IMR-90 (cell line): ENCODE measurements around the gene GLIS1. TPM values are rescaled to one million over a fixed set of nuclear protein-coding genes. Genes with fewer than 3 reads are reported as not detected.

Source experiments
- ATAC-seq: fragments of 200-7000 bp; cut with Tn5 transposase; 2 replicates; pipeline ENCODE4 v1.9.1; 2020; ENCODE audit warnings: low read depth, mild to moderate bottlenecking, moderate library complexity
- BruUV-seq: library from RNA; stranded (reverse); fragments of 400-500 nt; replicated peaks from 2 replicates; lab custom pipeline; 2021; lab: Mats Ljungman, UMichigan
- CTCF ChIA-PET: fragments of 300-600 bp; formaldehyde crosslinking; extraction: SDS; loops from one replicate; lab custom pipeline; 2021; ENCODE audit warnings: antibody characterized with exemption; lab: Yijun Ruan, JAX
- POLR2A ChIA-PET: fragments of 300-600 bp; sonication (Branson Sonifier 250); formaldehyde crosslinking; loops from one replicate; lab custom pipeline; 2022; ENCODE audit warnings: antibody characterized with exemption; ENCODE audit not compliant: unreplicated experiment; lab: Charles Lee
- DNase-seq: peaks from one replicate; pipeline ENCODE4 v3.0.0; 2013
- H2AFZ ChIP-seq: replicated peaks from 2 replicates; pipeline ENCODE3; 2013; ENCODE audit warnings: low read length, mild to moderate bottlenecking; ENCODE audit not compliant: poor library complexity
- H2AK5ac ChIP-seq: 2 replicates; pipeline ENCODE4 v1.6.1; 2013; ENCODE audit warnings: low read depth, low read length, inconsistent platforms
- H2AK9ac ChIP-seq: replicated peaks from 2 replicates; pipeline ENCODE3; 2013; ENCODE audit warnings: mild to moderate bottlenecking, low read depth, low read length, moderate library complexity; ENCODE audit not compliant: poor library complexity
- H2BK120ac ChIP-seq: 2 replicates; pipeline ENCODE4 v1.6.1; 2013; ENCODE audit warnings: low read depth, low read length, inconsistent platforms
- H2BK15ac ChIP-seq: 3 replicates; pipeline ENCODE4 v1.6.1; 2013; ENCODE audit warnings: low read depth, low read length, inconsistent platforms
- H2BK20ac ChIP-seq: 2 replicates; pipeline ENCODE4 v1.6.1; 2013; ENCODE audit warnings: low read depth, mild to moderate bottlenecking, inconsistent platforms, low read length, moderate library complexity
- H2BK5ac ChIP-seq: 2 replicates; pipeline ENCODE4 v1.6.1; 2013; ENCODE audit warnings: mild to moderate bottlenecking, low read depth, low read length, inconsistent platforms; ENCODE audit not compliant: poor library complexity, severe bottlenecking
- H3K14ac ChIP-seq: replicated peaks from 2 replicates; pipeline ENCODE4 v1.6.1; 2013; ENCODE audit warnings: low read depth, low read length, inconsistent platforms
- H3K18ac ChIP-seq: 2 replicates; pipeline ENCODE4 v1.6.1; 2013; ENCODE audit warnings: low read depth, low read length, control low read depth
- H3K23ac ChIP-seq: 2 replicates; pipeline ENCODE4 v1.6.1; 2013; ENCODE audit warnings: low read depth, low read length, inconsistent platforms
- H3K27ac ChIP-seq: 2 replicates; pipeline ENCODE4 v1.5.1; 2013; ENCODE audit warnings: mild to moderate bottlenecking, control low read depth, low read length; ENCODE audit not compliant: insufficient read depth
- H3K27me3 ChIP-seq: 2 replicates; pipeline ENCODE4 v1.6.1; 2013; ENCODE audit warnings: low read length; ENCODE audit not compliant: control insufficient read depth, insufficient read depth
- H3K36me3 ChIP-seq: 2 replicates; pipeline ENCODE4 v1.6.1; 2013; ENCODE audit warnings: low read length, mixed read lengths; ENCODE audit not compliant: control insufficient read depth, insufficient read depth
- H3K4ac ChIP-seq: 2 replicates; pipeline ENCODE4 v1.6.1; 2013; ENCODE audit warnings: low read depth, low read length, inconsistent platforms
- H3K4me1 ChIP-seq: 2 replicates; pipeline ENCODE4 v1.6.1; 2013; ENCODE audit warnings: low read length, mixed read lengths; ENCODE audit not compliant: control insufficient read depth, insufficient read depth
- H3K4me2 ChIP-seq: 2 replicates; pipeline ENCODE4 v1.6.1; 2013; ENCODE audit warnings: low read depth, mild to moderate bottlenecking, control low read depth, low read length, moderate library complexity
- H3K4me3 ChIP-seq: 2 replicates; pipeline ENCODE4 v1.5.1; 2013; ENCODE audit warnings: low read depth, mild to moderate bottlenecking, control low read depth, low read length, moderate library complexity; ENCODE audit not compliant: insufficient read depth
- H3K56ac ChIP-seq: 2 replicates; pipeline ENCODE4 v1.6.1; 2013; ENCODE audit warnings: low read length, inconsistent platforms; ENCODE audit not compliant: insufficient read depth; ENCODE audit errors: extremely low read depth
- H3K79me1 ChIP-seq, 2 experiments: 2 replicates each; pipeline ENCODE4 v1.6.1; 2013; ENCODE audit warnings: low read length in 2 of 2, inconsistent platforms in 1 of 2, low read depth in 1 of 2
- H3K9ac ChIP-seq: 2 replicates; pipeline ENCODE4 v1.6.1; 2013; ENCODE audit warnings: low read depth, low read length, control low read depth
- H3K9me1 ChIP-seq: 2 replicates; pipeline ENCODE4 v1.6.1; 2013; ENCODE audit warnings: low read length, inconsistent platforms; ENCODE audit not compliant: insufficient read depth
- H3K9me3 ChIP-seq: 2 replicates; pipeline ENCODE4 v1.6.1; 2013; ENCODE audit warnings: low read length; ENCODE audit not compliant: control insufficient read depth, insufficient read depth
- H4K20me1 ChIP-seq: 2 replicates; pipeline ENCODE4 v1.6.1; 2013; ENCODE audit warnings: low read length, inconsistent platforms; ENCODE audit not compliant: insufficient read depth
- H4K5ac ChIP-seq: 2 replicates; pipeline ENCODE4 v1.6.1; 2013; ENCODE audit warnings: mild to moderate bottlenecking, low read depth, low read length, control low read depth
- H4K8ac ChIP-seq, 2 experiments: 2 replicates each; pipeline ENCODE4 v1.6.1; 2013; ENCODE audit warnings: low read depth in 2 of 2, low read length in 2 of 2, control low read depth in 1 of 2, inconsistent platforms in 1 of 2
- H4K91ac ChIP-seq: 2 replicates; pipeline ENCODE4 v1.6.1; 2013; ENCODE audit warnings: low read depth, low read length, inconsistent platforms; ENCODE audit not compliant: insufficient read depth
- BHLHE40 ChIP-seq: fragments of 150-350 bp; IDR thresholded peaks from 2 replicates; pipeline ENCODE4 v1.6.1; 2016; ENCODE audit warnings: mild to moderate bottlenecking, low read depth, low read length
- CEBPB ChIP-seq: IDR thresholded peaks from 2 replicates; pipeline ENCODE4 v1.6.1; 2012; ENCODE audit warnings: low read depth, low read length, improper control_type of control experiment
- CHD1 ChIP-seq: IDR thresholded peaks from 2 replicates; pipeline ENCODE4 v1.6.1; 2012; ENCODE audit warnings: low read depth, low read length, improper control_type of control experiment
- FOS ChIP-seq: fragments of 150-350 bp; IDR thresholded peaks from 2 replicates; pipeline ENCODE4 v1.6.1; 2016; ENCODE audit warnings: low read depth, low read length
- MAFK ChIP-seq: IDR thresholded peaks from 2 replicates; pipeline ENCODE4 v1.6.1; 2012; ENCODE audit warnings: low read depth, low read length, improper control_type of control experiment
- MAZ ChIP-seq: IDR thresholded peaks from 2 replicates; pipeline ENCODE4 v1.6.1; 2012; ENCODE audit warnings: low read depth, mild to moderate bottlenecking, low read length, improper control_type of control experiment, moderate library complexity, borderline replicate concordance
- MXI1 ChIP-seq: IDR thresholded peaks from 2 replicates; pipeline ENCODE4 v1.6.1; 2012; ENCODE audit warnings: low read depth, mild to moderate bottlenecking, low read length, moderate library complexity, borderline replicate concordance
- NFE2L2 ChIP-seq: fragments of 150-350 bp; IDR thresholded peaks from 2 replicates; pipeline ENCODE4 v1.6.1; 2016; ENCODE audit warnings: low read depth, mild to moderate bottlenecking, low read length
- POLR2A ChIP-seq: IDR thresholded peaks from 2 replicates; pipeline ENCODE4 v1.6.1; 2012; ENCODE audit warnings: mild to moderate bottlenecking, low read depth, low read length
- RAD21 ChIP-seq: IDR thresholded peaks from 2 replicates; pipeline ENCODE4 v1.6.1; 2012; ENCODE audit warnings: low read length, improper control_type of control experiment
- RCOR1 ChIP-seq: IDR thresholded peaks from 2 replicates; pipeline ENCODE4 v1.6.1; 2012; ENCODE audit warnings: mild to moderate bottlenecking, low read length, improper control_type of control experiment; ENCODE audit not compliant: insufficient replicate concordance
- RFX5 ChIP-seq: IDR thresholded peaks from 2 replicates; pipeline ENCODE4 v1.8.0; 2012; ENCODE audit warnings: low read depth, mild to moderate bottlenecking, low read length, moderate library complexity
- SMC3 ChIP-seq: fragments of 150-350 bp; IDR thresholded peaks from 2 replicates; pipeline ENCODE4 v1.6.1; 2016; ENCODE audit warnings: low read depth, mild to moderate bottlenecking, antibody characterized with exemption, low read length, moderate library complexity
- WGBS, 2 experiments: methylation state at CpG; one replicate each; pipeline versions ENCODE4 v1.1.5 to v1.1.7; 2013; ENCODE audit warnings: missing lambda C conversion rate in 2 of 2; ENCODE audit not compliant: insufficient read length in 1 of 2; ENCODE audit errors: extremely low coverage in 2 of 2; 5-methylcytosine and 5-hydroxymethylcytosine counted together
- dilution Hi-C: fragments of 300-500 bp; cut with HindIII; formaldehyde crosslinking; loops from one replicate; pipeline ENCODE4 v1.14.3; 2018; ENCODE audit warnings: low sequenced_read_pairs; ENCODE audit not compliant: unreplicated experiment
- in situ Hi-C: fragments of 300-500 bp; cut with MboI; formaldehyde crosslinking; loops from 3 replicates; pipeline ENCODE4 v1.14.3; 2019; ENCODE audit warnings: low sequenced_read_pairs, inconsistent platforms, mixed read lengths
- intact Hi-C: fragments of 100-400 bp; cut with micrococcal nuclease; formaldehyde crosslinking; loops from 2 replicates; pipeline ENCODE4 v1.10.0; 2022
- polyA plus RNA-seq, 3 experiments: library from polyadenylated mRNA; depleted of rRNA; stranded (reverse); fragments of >200 nt; gene quantifications; 2 replicates each; pipeline ENCODE4 v1.2.3, GENCODE V29; 2012; ENCODE audit warnings: low replicate concordance in 1 of 3
- total RNA-seq: library from RNA; depleted of rRNA; stranded (reverse); fragments of >200 nt; gene quantifications from 2 replicates; pipeline ENCODE4 v1.2.3, GENCODE V29; 2012
- TF ChIP-seq, protein P1 (sequence below): conservative IDR thresholded peaks from 2 replicates; pipeline ENCODE4 v1.5.1; 2012; ENCODE audit warnings: mild to moderate bottlenecking, low read depth, low read length, improper control_type of control experiment
- TF ChIP-seq, protein P2 (sequence below): fragments of 150-350 bp; IDR thresholded peaks from 2 replicates; pipeline ENCODE4 v1.6.1; 2016; ENCODE audit warnings: low read depth, mild to moderate bottlenecking, low read length, moderate library complexity, borderline replicate concordance
- TF ChIP-seq, protein P3 (sequence below): fragments of 150-350 bp; IDR thresholded peaks from 2 replicates; pipeline ENCODE4 v1.6.1; 2017; ENCODE audit warnings: mild to moderate bottlenecking, antibody characterized with exemption, low read length, low read depth

The GLIS1 gene
- total and polyA plus RNA-seq, 2 of the 4 experiments (the other 2 are of a cell fraction): 0.18 to 2.3 TPM

DNA sequence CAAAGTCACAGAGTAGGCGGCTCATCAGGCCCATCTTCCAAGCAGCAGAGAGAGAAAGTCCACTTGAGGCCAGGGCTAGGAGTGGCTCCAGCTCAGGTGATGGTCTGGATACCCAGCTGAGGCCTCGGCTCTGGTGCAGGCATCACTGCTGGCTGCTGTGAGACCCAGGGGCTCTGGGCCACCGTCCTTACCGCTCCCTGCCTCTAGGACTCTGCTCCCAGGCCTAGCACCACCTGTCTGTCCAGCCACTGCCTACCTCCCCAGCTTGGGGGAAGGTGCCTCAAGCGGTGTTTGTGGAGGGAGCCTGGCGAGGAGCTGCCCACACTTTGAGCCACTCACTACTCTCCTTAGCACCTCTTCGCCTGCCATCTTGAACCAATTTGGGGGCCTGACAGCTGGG lies 221.9 kb downstream of the GLIS1 start:
- Histone ChIP-seq H4K20me1 (no peaks in the 10 kb centered on the region), H3K23ac (no peak overlapping the region), H4K8ac (no peak overlapping the region), H3K9me3 (no peaks in the 10 kb centered on the region), H3K4me3 (no peak overlapping the region), H2AK9ac (no peak overlapping the region), H2BK15ac (no peak overlapping the region), H3K27me3 (no peaks in the 10 kb centered on the region), H3K36me3 (peaks cover 4% of the 10 kb centered on the region; the same call in 1 of the 2 replicates), H3K27ac (no peak overlapping the region), H3K18ac (no peak overlapping the region), H3K4ac (no peak overlapping the region), H3K4me1 (peaks cover 8% of the 10 kb centered on the region), H2BK5ac (no peak overlapping the region), H3K9me1 (peaks cover 7% of the 10 kb centered on the region), H3K14ac (no peak overlapping the region), H3K4me2 (no peak overlapping the region), H4K5ac (no peak overlapping the region), H3K56ac (no peak overlapping the region), H2BK20ac (no peak overlapping the region), H4K91ac (no peak overlapping the region), H3K9ac (no peak overlapping the region), H2AFZ (no peak overlapping the region), H3K79me1 (no peaks in the 10 kb centered on the region), H2BK120ac (no peak overlapping the region), H2AK5ac (no peak overlapping the region)
- intact Hi-C loops: no loop called here
- BruUV-seq: no TSS peak
- dilution Hi-C loops: no loop called here
- POLR2A ChIA-PET: no interaction called here
- no peak for TF ChIP-seq BHLHE40
- no peak for TF ChIP-seq MXI1
- TF ChIP-seq, protein P1, sequence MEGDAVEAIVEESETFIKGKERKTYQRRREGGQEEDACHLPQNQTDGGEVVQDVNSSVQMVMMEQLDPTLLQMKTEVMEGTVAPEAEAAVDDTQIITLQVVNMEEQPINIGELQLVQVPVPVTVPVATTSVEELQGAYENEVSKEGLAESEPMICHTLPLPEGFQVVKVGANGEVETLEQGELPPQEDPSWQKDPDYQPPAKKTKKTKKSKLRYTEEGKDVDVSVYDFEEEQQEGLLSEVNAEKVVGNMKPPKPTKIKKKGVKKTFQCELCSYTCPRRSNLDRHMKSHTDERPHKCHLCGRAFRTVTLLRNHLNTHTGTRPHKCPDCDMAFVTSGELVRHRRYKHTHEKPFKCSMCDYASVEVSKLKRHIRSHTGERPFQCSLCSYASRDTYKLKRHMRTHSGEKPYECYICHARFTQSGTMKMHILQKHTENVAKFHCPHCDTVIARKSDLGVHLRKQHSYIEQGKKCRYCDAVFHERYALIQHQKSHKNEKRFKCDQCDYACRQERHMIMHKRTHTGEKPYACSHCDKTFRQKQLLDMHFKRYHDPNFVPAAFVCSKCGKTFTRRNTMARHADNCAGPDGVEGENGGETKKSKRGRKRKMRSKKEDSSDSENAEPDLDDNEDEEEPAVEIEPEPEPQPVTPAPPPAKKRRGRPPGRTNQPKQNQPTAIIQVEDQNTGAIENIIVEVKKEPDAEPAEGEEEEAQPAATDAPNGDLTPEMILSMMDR: no peak
- TF ChIP-seq RFX5: no peak
- no peak for TF ChIP-seq CHD1
- no peak for TF ChIP-seq NFE2L2
- TF ChIP-seq CEBPB: no peak
- TF ChIP-seq, protein P2, sequence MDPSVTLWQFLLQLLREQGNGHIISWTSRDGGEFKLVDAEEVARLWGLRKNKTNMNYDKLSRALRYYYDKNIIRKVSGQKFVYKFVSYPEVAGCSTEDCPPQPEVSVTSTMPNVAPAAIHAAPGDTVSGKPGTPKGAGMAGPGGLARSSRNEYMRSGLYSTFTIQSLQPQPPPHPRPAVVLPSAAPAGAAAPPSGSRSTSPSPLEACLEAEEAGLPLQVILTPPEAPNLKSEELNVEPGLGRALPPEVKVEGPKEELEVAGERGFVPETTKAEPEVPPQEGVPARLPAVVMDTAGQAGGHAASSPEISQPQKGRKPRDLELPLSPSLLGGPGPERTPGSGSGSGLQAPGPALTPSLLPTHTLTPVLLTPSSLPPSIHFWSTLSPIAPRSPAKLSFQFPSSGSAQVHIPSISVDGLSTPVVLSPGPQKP: no peak
- no peak for TF ChIP-seq POLR2A
- TF ChIP-seq MAZ: no peak
- TF ChIP-seq SMC3: no peak
- no peak for TF ChIP-seq RAD21
- TF ChIP-seq RCOR1: no peak
- TF ChIP-seq, protein P3, sequence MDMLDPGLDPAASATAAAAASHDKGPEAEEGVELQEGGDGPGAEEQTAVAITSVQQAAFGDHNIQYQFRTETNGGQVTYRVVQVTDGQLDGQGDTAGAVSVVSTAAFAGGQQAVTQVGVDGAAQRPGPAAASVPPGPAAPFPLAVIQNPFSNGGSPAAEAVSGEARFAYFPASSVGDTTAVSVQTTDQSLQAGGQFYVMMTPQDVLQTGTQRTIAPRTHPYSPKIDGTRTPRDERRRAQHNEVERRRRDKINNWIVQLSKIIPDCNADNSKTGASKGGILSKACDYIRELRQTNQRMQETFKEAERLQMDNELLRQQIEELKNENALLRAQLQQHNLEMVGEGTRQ: no peak
- TF ChIP-seq FOS: no peak
- TF ChIP-seq MAFK: no peak
- CTCF ChIA-PET: no interaction called here
- ATAC-seq (no peak), DNase-seq (no peak)
- in situ Hi-C loops: no loop called here
- WGBS, 2 experiments: 100% methylated on average over 1 of the region's 7 CpGs; no CpG with 5 or more reads in 1 of the 2 experiments
